H1 (cell line): ENCODE data around the gene TWNK. TPM values are rescaled to one million over a fixed set of nuclear protein-coding genes. Genes with fewer than 3 reads are reported as not detected.
A peak's percentile ranks its signal among the peaks of the same experiment; 100 is the strongest.

Experiments used
- CTCF ChIA-PET: fragments of 300-600 bp; sonication (Branson Sonifier 250); formaldehyde crosslinking; loops from one replicate; lab custom pipeline; 2021; ENCODE audit not compliant: partially characterized antibody; lab: Charles Lee
- POLR2A ChIA-PET: fragments of 300-600 bp; sonication (Branson Sonifier 250); formaldehyde crosslinking; loops from one replicate; lab custom pipeline; 2021; ENCODE audit warnings: inconsistent platforms; ENCODE audit not compliant: partially characterized antibody; lab: Charles Lee
- DNase-seq, 2 experiments: peaks; one replicate each; pipeline versions ENCODE4 v3.0.0 to v3.0.0-alpha.2; 2010 to 2022; ENCODE audit warnings: low spot score in 2 of 2, low read depth in 1 of 2, mixed read lengths in 1 of 2
- FAIRE-seq: peaks from 2 replicates; lab custom pipeline; 2011; peaks lifted over from hg19 to GRCh38; lab: Jason Lieb, UNC
- H2AFZ ChIP-seq: 2 replicates; pipeline ENCODE4 v1.8.1; 2012; ENCODE audit warnings: low read length, inconsistent platforms
- H2AK5ac ChIP-seq: 2 replicates; pipeline ENCODE4 v1.6.1; 2013; ENCODE audit warnings: low read depth, low read length
- H2BK120ac ChIP-seq: replicated peaks from 2 replicates; pipeline ENCODE3; 2013; ENCODE audit warnings: low read depth, low read length, inconsistent platforms
- H2BK12ac ChIP-seq: 2 replicates; pipeline ENCODE4 v1.6.1; 2013; ENCODE audit warnings: low read depth, low read length
- H2BK15ac ChIP-seq: 2 replicates; pipeline ENCODE4 v1.6.1; 2013; ENCODE audit warnings: low read length
- H2BK20ac ChIP-seq: 2 replicates; pipeline ENCODE4 v1.6.1; 2013; ENCODE audit warnings: low read length
- H2BK5ac ChIP-seq: 2 replicates; pipeline ENCODE4 v1.6.1; 2013; ENCODE audit warnings: low read depth, low read length
- H3K14ac ChIP-seq: 2 replicates; pipeline ENCODE4 v1.6.1; 2013; ENCODE audit warnings: inconsistent platforms; ENCODE audit not compliant: insufficient read length
- H3K18ac ChIP-seq: 2 replicates; pipeline ENCODE4 v1.6.1; 2013; ENCODE audit warnings: low read length; ENCODE audit errors: extremely low read depth
- H3K23ac ChIP-seq: 2 replicates; pipeline ENCODE4 v1.6.1; 2013; ENCODE audit warnings: inconsistent platforms; ENCODE audit not compliant: insufficient read length
- H3K23me2 ChIP-seq: 2 replicates; pipeline ENCODE4 v1.6.1; 2013; ENCODE audit warnings: low read depth, low read length
- H3K27ac ChIP-seq: 2 replicates; pipeline ENCODE4 v1.6.1; 2011; ENCODE audit warnings: low read depth, low read length, inconsistent platforms
- H3K27me3 ChIP-seq, 4 experiments: replicated peaks in 1 of 4; 1 replicate in 1 of 4; 2 replicates in 3 of 4; pipeline versions ENCODE4 v1.6.1 to v1.8.1; 2011 to 2013; ENCODE audit warnings: low read length in 3 of 4, mild to moderate bottlenecking in 3 of 4, inconsistent platforms in 2 of 4, mixed read lengths in 2 of 4, moderate library complexity in 1 of 4; ENCODE audit not compliant: control insufficient read depth in 3 of 4, insufficient read depth in 3 of 4; ENCODE audit errors: extremely low read depth in 1 of 4
- H3K36me3 ChIP-seq, 4 experiments: 2 replicates each; pipeline versions ENCODE4 v1.6.1 to v1.8.1; 2011 to 2013; ENCODE audit warnings: mild to moderate bottlenecking in 4 of 4, low read length in 3 of 4, moderate library complexity in 2 of 4, control low read depth in 1 of 4, inconsistent platforms in 1 of 4; ENCODE audit not compliant: insufficient read depth in 4 of 4, control insufficient read depth in 2 of 4
- H3K4ac ChIP-seq: replicated peaks from 2 replicates; pipeline ENCODE3; 2013; ENCODE audit warnings: low read length, low read depth, mixed read lengths, inconsistent platforms; ENCODE audit not compliant: insufficient read length
- H3K4me1 ChIP-seq, 4 experiments: replicated peaks in 1 of 4; 1 replicate in 1 of 4; 2 replicates in 3 of 4; pipeline versions ENCODE4 v1.6.1 to v1.8.1; 2011 to 2013; ENCODE audit warnings: low read length in 3 of 4, inconsistent platforms in 2 of 4, mixed read lengths in 1 of 4; ENCODE audit not compliant: insufficient read depth in 4 of 4, control insufficient read depth in 3 of 4
- H3K4me2 ChIP-seq, 2 experiments: 2 replicates each; pipeline versions ENCODE4 v1.6.1 to v1.8.1; 2011 to 2013; ENCODE audit warnings: low read depth in 2 of 2, low read length in 2 of 2, control low read depth in 1 of 2, inconsistent platforms in 1 of 2, mild to moderate bottlenecking in 1 of 2; ENCODE audit not compliant: insufficient read depth in 1 of 2
- H3K4me3 ChIP-seq, 4 experiments: fragments of 200-600, 300-600 bp in 1 of 4; sonication (generic), shearing (Covaris generic), sonication (Bioruptor Twin) in 1 of 4; 2 replicates each; pipeline versions ENCODE4 v1.5.1 to v1.8.1; 2011 to 2016; ENCODE audit warnings: low read length in 4 of 4, low read depth in 3 of 4, control low read depth in 2 of 4, inconsistent platforms in 2 of 4, mild to moderate bottlenecking in 2 of 4, mixed read lengths in 1 of 4, moderate library complexity in 1 of 4; ENCODE audit not compliant: insufficient read depth in 2 of 4; ENCODE audit errors: extremely low read depth in 1 of 4
- H3K56ac ChIP-seq: replicated peaks from 2 replicates; pipeline ENCODE3; 2013; ENCODE audit warnings: low read depth, mild to moderate bottlenecking, mixed read lengths, low read length, inconsistent platforms; ENCODE audit not compliant: insufficient read length
- H3K79me1 ChIP-seq: 2 replicates; pipeline ENCODE4 v1.6.1; 2013; ENCODE audit warnings: low read depth, low read length, control low read depth
- H3K79me2 ChIP-seq, 2 experiments: 2 replicates each; pipeline versions ENCODE4 v1.6.1 to v1.8.1; 2012 to 2013; ENCODE audit warnings: low read length in 2 of 2, mild to moderate bottlenecking in 2 of 2, inconsistent platforms in 1 of 2; ENCODE audit not compliant: insufficient read depth in 2 of 2, control insufficient read depth in 1 of 2
- H3K9ac ChIP-seq, 4 experiments: replicated peaks in 1 of 4; 1 replicate in 1 of 4; 2 replicates in 3 of 4; pipeline versions ENCODE4 v1.6.1 to v1.8.1; 2011 to 2013; ENCODE audit warnings: low read depth in 3 of 4, low read length in 3 of 4, control low read depth in 2 of 4, mild to moderate bottlenecking in 2 of 4, moderate library complexity in 2 of 4, inconsistent platforms in 1 of 4; ENCODE audit errors: extremely low read depth in 1 of 4
- H3K9me3 ChIP-seq, 2 experiments: 2 replicates each; pipeline versions ENCODE4 v1.6.1 to v1.8.1; 2012 to 2013; ENCODE audit warnings: mild to moderate bottlenecking in 2 of 2, moderate library complexity in 2 of 2, control low read depth in 1 of 2, inconsistent platforms in 1 of 2, low read depth in 1 of 2, low read length in 1 of 2, mixed read lengths in 1 of 2; ENCODE audit not compliant: insufficient read depth in 2 of 2
- H4K20me1 ChIP-seq, 2 experiments: replicated peaks in 1 of 2; 2 replicates each; pipeline versions ENCODE3 to v1.8.1; 2011 to 2013; ENCODE audit warnings: inconsistent platforms in 2 of 2, low read length in 2 of 2, mild to moderate bottlenecking in 1 of 2; ENCODE audit not compliant: insufficient read depth in 2 of 2, control insufficient read depth in 1 of 2
- H4K5ac ChIP-seq: 2 replicates; pipeline ENCODE4 v1.6.1; 2013; ENCODE audit warnings: low read length, low read depth, mixed read lengths, inconsistent platforms; ENCODE audit not compliant: insufficient read length
- H4K8ac ChIP-seq: 2 replicates; pipeline ENCODE4 v1.8.0; 2013; ENCODE audit warnings: mild to moderate bottlenecking, moderate library complexity, low read length, inconsistent platforms; ENCODE audit not compliant: insufficient read depth; ENCODE audit errors: extremely low read depth
- H4K91ac ChIP-seq: replicated peaks from 2 replicates; pipeline ENCODE3; 2013; ENCODE audit warnings: low read length, mixed read lengths, inconsistent platforms; ENCODE audit not compliant: insufficient read length
- TAF7 ChIP-seq: optimal IDR thresholded peaks from 2 replicates; pipeline ENCODE3; 2011; ENCODE audit warnings: low read depth, mild to moderate bottlenecking, inconsistent platforms, low read length, moderate library complexity, borderline replicate concordance
- WGBS, 2 experiments: shearing (Covaris generic) in 1 of 2; methylation state at CpG; one replicate each; pipeline versions ENCODE4 v1.1.6 to v1.1.7; 2013 to 2015; ENCODE audit warnings: low lambda C conversion rate in 2 of 2, mixed read lengths in 2 of 2, inconsistent platforms in 1 of 2, low coverage in 1 of 2, missing lambda C conversion rate in 1 of 2; ENCODE audit not compliant: insufficient replicate concordance in 2 of 2, insufficient coverage in 1 of 2, insufficient read length in 1 of 2; ENCODE audit errors: extremely low coverage in 1 of 2, missing lambda C conversion rate in 1 of 2; 5-methylcytosine and 5-hydroxymethylcytosine counted together
- polyA plus RNA-seq, 7 experiments: library from polyadenylated mRNA; depleted of rRNA in 3 of 7; stranded (reverse) in 5 of 7; unstranded in 2 of 7; fragments of >200 nt in 5 of 7; fragments of 200-250 nt in 2 of 7; gene quantifications; 1 replicate in 5 of 7; 2 replicates in 1 of 7; 4 replicates in 1 of 7; pipeline versions ENCODE4 v1.2.1 to v1.2.3, GENCODE V29; 2011 to 2013; ENCODE audit warnings: missing spikeins in 2 of 7, mixed read lengths in 2 of 7
- total RNA-seq: library from RNA; stranded (reverse); fragmentation: NEBNext Ultra II Directional; extraction: Animal tissue kit (Norgen Biotek cat#: 25700); gene quantifications from 2 replicates; pipeline ENCODE4 v1.2.1, GENCODE V29; 2021
- TF ChIP-seq, protein P1 (sequence below), 3 experiments: IDR thresholded peaks; 1 replicate in 2 of 3; 2 replicates in 1 of 3; pipeline versions ENCODE4 v1.5.1 to v1.6.1; 2011; ENCODE audit warnings: low read length in 3 of 3, mild to moderate bottlenecking in 3 of 3, inconsistent platforms in 2 of 3, low read depth in 1 of 3, moderate library complexity in 1 of 3; ENCODE audit not compliant: insufficient read depth in 1 of 3; ENCODE audit errors: control extremely low read depth in 1 of 3

TWNK gene
- total and polyA plus RNA-seq, 2 of the 8 experiments (the other 6 are each of a cell fraction or from before 2014, with no cell fraction given), result 15.4 to 32.5 TPM

DNA sequence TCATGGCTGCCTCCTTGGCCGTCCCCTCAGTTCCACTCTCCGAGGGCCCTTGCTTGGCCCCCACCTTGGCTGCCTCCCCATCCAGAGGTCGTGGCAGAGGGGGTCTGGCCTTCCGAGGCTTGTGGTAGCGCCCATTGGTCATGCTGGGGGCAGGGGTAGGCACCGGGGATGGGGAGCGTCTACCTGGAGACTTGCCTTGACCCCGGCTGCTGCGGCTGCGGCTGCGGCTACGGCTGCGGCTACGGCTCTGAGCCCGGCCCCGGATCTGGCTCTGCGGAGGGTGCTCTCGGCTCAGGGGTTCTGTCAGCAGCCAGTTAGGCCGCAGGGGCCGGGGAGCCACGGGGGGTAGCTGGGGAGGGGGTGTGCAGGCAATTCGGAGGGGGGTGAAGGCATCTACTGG lies 23.0 kb downstream of the TWNK start:
- whole genome bisulfite sequencing, 2 experiments, result 96% methylated on average over 20 of the region's 22 CpGs; no CpG with 5 or more reads in 1 of the 2 experiments
- H2AFZ ChIP-seq, result no peak overlapping the region
- H2BK20ac ChIP-seq, result no peak overlapping the region
- no peaks in the 10 kb centered on the region for H3K9me3 ChIP-seq
- H3K4ac ChIP-seq, result no peak overlapping the region
- CTCF ChIA-PET, result interaction anchor here (0.6 to 26.8 kb wide), 15 partner anchors 7 to 447 kb away, joined by 3 to 464 read pairs (median 4); partner anchors contain the start of genes LZTS2, MRPL43, PDZD7 and SFXN3
- no peak overlapping the region for H4K8ac ChIP-seq
- DNase-seq (peak in 1 of 2 experiments; percentile 44), FAIRE-seq (no peak)
- no peak overlapping the region for H3K9ac ChIP-seq
- H2BK12ac ChIP-seq, result no peak overlapping the region
- no peak overlapping the region for H4K5ac ChIP-seq
- H3K18ac ChIP-seq, result no peak overlapping the region; the same call in 1 of the 2 replicates
- no peak overlapping the region for H3K4me3 ChIP-seq
- H3K27ac ChIP-seq, result no peak overlapping the region
- H2AK5ac ChIP-seq, result no peak overlapping the region
- TF ChIP-seq, protein P1, sequence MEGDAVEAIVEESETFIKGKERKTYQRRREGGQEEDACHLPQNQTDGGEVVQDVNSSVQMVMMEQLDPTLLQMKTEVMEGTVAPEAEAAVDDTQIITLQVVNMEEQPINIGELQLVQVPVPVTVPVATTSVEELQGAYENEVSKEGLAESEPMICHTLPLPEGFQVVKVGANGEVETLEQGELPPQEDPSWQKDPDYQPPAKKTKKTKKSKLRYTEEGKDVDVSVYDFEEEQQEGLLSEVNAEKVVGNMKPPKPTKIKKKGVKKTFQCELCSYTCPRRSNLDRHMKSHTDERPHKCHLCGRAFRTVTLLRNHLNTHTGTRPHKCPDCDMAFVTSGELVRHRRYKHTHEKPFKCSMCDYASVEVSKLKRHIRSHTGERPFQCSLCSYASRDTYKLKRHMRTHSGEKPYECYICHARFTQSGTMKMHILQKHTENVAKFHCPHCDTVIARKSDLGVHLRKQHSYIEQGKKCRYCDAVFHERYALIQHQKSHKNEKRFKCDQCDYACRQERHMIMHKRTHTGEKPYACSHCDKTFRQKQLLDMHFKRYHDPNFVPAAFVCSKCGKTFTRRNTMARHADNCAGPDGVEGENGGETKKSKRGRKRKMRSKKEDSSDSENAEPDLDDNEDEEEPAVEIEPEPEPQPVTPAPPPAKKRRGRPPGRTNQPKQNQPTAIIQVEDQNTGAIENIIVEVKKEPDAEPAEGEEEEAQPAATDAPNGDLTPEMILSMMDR (IDR thresholded peaks at IDR 0.05; ENCODE audit: control extremely low read depth in 1 of 3, insufficient read depth in 1 of 3, low read depth in 1 of 3, low read length in 3 of 3), result peak in 1 of 3 experiments; percentile 2; a peak in 1 of 4 replicates
- TF ChIP-seq TAF7, result no peak
- H3K23me2 ChIP-seq, result no peaks in the 10 kb centered on the region
- no peak overlapping the region for H3K14ac ChIP-seq
- no peak overlapping the region for H3K4me2 ChIP-seq
- no peak overlapping the region for H3K23ac ChIP-seq
- H4K91ac ChIP-seq, result no peak overlapping the region
- H3K4me1 ChIP-seq, result peaks cover 0 to 12% (median 7%) of the 10 kb centered on the region in 4 experiments; a peak in 4 of 7 replicates
- H4K20me1 ChIP-seq, result peaks cover 2 to 9% of the 10 kb centered on the region in 2 experiments
- H3K27me3 ChIP-seq, result peaks cover 0 to 3% (median 3%) of the 10 kb centered on the region in 4 experiments; a peak in 2 of 7 replicates
- no peaks in the 10 kb centered on the region for H3K79me2 ChIP-seq
- H2BK120ac ChIP-seq, result no peak overlapping the region
- no peak overlapping the region for H2BK15ac ChIP-seq
- POLR2A ChIA-PET, result interaction anchor here (1.4 to 7.5 kb wide), 2 partner anchors 12 to 21 kb away, joined by 7 to 143 read pairs; partner anchors contain the start of genes LZTS2, PDZD7 and SFXN3
- peaks cover 6 to 23% (median 14%) of the 10 kb centered on the region in 4 experiments; a peak in 6 of 8 replicates for H3K36me3 ChIP-seq
- H3K79me1 ChIP-seq, result no peaks in the 10 kb centered on the region
- no peak overlapping the region for H3K56ac ChIP-seq
- H2BK5ac ChIP-seq, result no peak overlapping the region
